K562 (cell line): ENCODE results near the gene OSBP2. TPM values are rescaled to one million over a fixed set of nuclear protein-coding genes. Genes with fewer than 3 reads are reported as not detected.

ENCODE experiments used
- ATAC-seq: fragments of 200-7000 bp; cut with Tn5 transposase; 3 replicates; pipeline ENCODE4 v1.9.1; 2020; ENCODE audit warnings: moderate library complexity
- BruUV-seq: library from RNA; stranded (reverse); fragments of 400-500 nt; replicated peaks from 2 replicates; lab custom pipeline; 2021; lab: Mats Ljungman, UMichigan
- CTCF ChIA-PET: fragments of 300-600 bp; formaldehyde crosslinking; extraction: SDS; loops from one replicate; lab custom pipeline; 2021; ENCODE audit warnings: low intra/inter-chr PET ratio; lab: Yijun Ruan, JAX
- POLR2A ChIA-PET: fragments of 300-600, 350-650 bp; sonication (Branson Sonifier 250); formaldehyde crosslinking; extraction: SDS; loops from one replicate; lab custom pipeline; 2021; ENCODE audit warnings: antibody characterized with exemption, inconsistent platforms; lab: Yijun Ruan, JAX
- DNase-seq, 4 experiments: peaks; one replicate each; pipeline versions ENCODE4 v3.0.0 to v3.0.0-alpha.2; 2011 to 2018; ENCODE audit warnings: low spot score in 3 of 4, mixed read lengths in 3 of 4; ENCODE audit errors: extremely low read depth in 1 of 4
- FAIRE-seq: peaks from 2 replicates; lab custom pipeline; 2011; peaks lifted over from hg19 to GRCh38; lab: Jason Lieb, UNC
- H2AFZ ChIP-seq: 2 replicates; pipeline ENCODE4 v1.6.0; 2011; ENCODE audit warnings: low read depth, low read length, control low read depth, inconsistent platforms
- H3K27ac ChIP-seq: fragments of 200-600 bp; 3 replicates; pipeline ENCODE4 v1.8.0; 2011; ENCODE audit warnings: low read depth, mild to moderate bottlenecking, control low read depth, inconsistent platforms, low read length, moderate library complexity, mixed read lengths; ENCODE audit errors: extremely low read depth
- H3K27me3 ChIP-seq, 2 experiments: fragments of 300-600 bp in 1 of 2; 2 replicates in 1 of 2; 3 replicates in 1 of 2; pipeline versions ENCODE4 v1.6.0 to v1.8.0; 2011; ENCODE audit warnings: inconsistent platforms in 2 of 2, low read length in 2 of 2, mild to moderate bottlenecking in 1 of 2, mixed read lengths in 1 of 2, moderate library complexity in 1 of 2; ENCODE audit not compliant: control insufficient read depth in 2 of 2, insufficient read depth in 2 of 2
- H3K36me3 ChIP-seq: fragments of 300-600 bp; 3 replicates; pipeline ENCODE4 v1.8.0; 2011; ENCODE audit warnings: mild to moderate bottlenecking, low read length, inconsistent platforms; ENCODE audit not compliant: control insufficient read depth, insufficient read depth
- H3K4me1 ChIP-seq, 2 experiments: fragments of 200-600 bp in 1 of 2; replicated peaks in 1 of 2; 2 replicates in 1 of 2; 3 replicates in 1 of 2; pipeline versions ENCODE4 v1.5.1 to v1.8.0; 2011; ENCODE audit warnings: inconsistent platforms in 2 of 2, low read length in 2 of 2, mild to moderate bottlenecking in 1 of 2, mixed read lengths in 1 of 2, moderate library complexity in 1 of 2; ENCODE audit not compliant: control insufficient read depth in 2 of 2, insufficient read depth in 2 of 2
- H3K4me2 ChIP-seq: 2 replicates; pipeline ENCODE4 v1.6.1; 2011; ENCODE audit warnings: low read length, control low read depth, inconsistent platforms, mixed read lengths; ENCODE audit not compliant: insufficient read depth
- H3K4me3 ChIP-seq: fragments of 200-600 bp; sonication (generic), shearing (Covaris generic); 2 replicates; pipeline ENCODE4 v1.5.1; 2016; ENCODE audit warnings: control low read depth, inconsistent platforms
- H3K79me2 ChIP-seq: fragments of 200-600 bp; 3 replicates; pipeline ENCODE4 v1.8.0; 2011; ENCODE audit warnings: low read length, inconsistent platforms; ENCODE audit not compliant: control insufficient read depth, insufficient read depth
- H3K9ac ChIP-seq, 2 experiments: 2 replicates each; pipeline versions ENCODE4 v1.6.0 to v1.6.1; 2011; ENCODE audit warnings: low read depth in 2 of 2, low read length in 2 of 2, control low read depth in 1 of 2, inconsistent platforms in 1 of 2, mild to moderate bottlenecking in 1 of 2, mixed read lengths in 1 of 2; ENCODE audit not compliant: insufficient read depth in 1 of 2
- H3K9me1 ChIP-seq: one replicate; pipeline ENCODE4 v1.6.0; 2011; ENCODE audit warnings: inconsistent platforms, mild to moderate bottlenecking, low read length, moderate library complexity; ENCODE audit not compliant: control insufficient read depth, insufficient read depth
- H3K9me3 ChIP-seq: replicated peaks from 2 replicates; pipeline ENCODE4 v1.5.1; 2011; ENCODE audit warnings: low read depth, low read length, inconsistent platforms; ENCODE audit not compliant: control insufficient read depth, insufficient read depth
- H4K20me1 ChIP-seq: replicated peaks from 2 replicates; pipeline ENCODE4 v1.6.1; 2011; ENCODE audit warnings: low read length, inconsistent platforms, mixed read lengths; ENCODE audit not compliant: control insufficient read depth, insufficient read depth
- ARID2 ChIP-seq: fragments of 450-650 bp; IDR thresholded peaks from 2 replicates; pipeline ENCODE4 v1.6.1; 2017; ENCODE audit warnings: antibody characterized with exemption, mild to moderate bottlenecking
- CBFA2T2 ChIP-seq: fragments of 450-650 bp; conservative IDR thresholded peaks from 2 replicates; pipeline ENCODE4 v1.6.1; 2017; ENCODE audit warnings: mild to moderate bottlenecking
- CBFA2T3 ChIP-seq: fragments of 450-650 bp; IDR thresholded peaks from 2 replicates; pipeline ENCODE4 v1.6.1; 2017
- HMG20A ChIP-seq: fragments of 450-650 bp; formaldehyde crosslinking; conservative IDR thresholded peaks from 2 replicates; pipeline ENCODE4 v1.4.0; 2020; ENCODE audit warnings: mild to moderate bottlenecking, mixed read lengths
- KDM1A ChIP-seq, 2 experiments: fragments of 450-650 bp; IDR thresholded peaks; 2 replicates each; pipeline ENCODE4 v1.6.1; 2016; ENCODE audit warnings: mild to moderate bottlenecking in 2 of 2
- NR1H2 ChIP-seq: sonication (generic); formaldehyde crosslinking; IDR thresholded peaks from 2 replicates; pipeline ENCODE4 v1.4.0; 2020; ENCODE audit warnings: mild to moderate bottlenecking, missing genetic modification reagents
- RCOR1 ChIP-seq, 2 experiments: IDR thresholded peaks; 2 replicates each; pipeline ENCODE4 v1.6.1; 2012; ENCODE audit warnings: low read depth in 2 of 2, low read length in 2 of 2, borderline replicate concordance in 1 of 2, improper control_type of control experiment in 1 of 2
- RFX5 ChIP-seq: IDR thresholded peaks from 2 replicates; pipeline ENCODE4 v1.6.1; 2011; ENCODE audit warnings: low read depth, mild to moderate bottlenecking, improper control_type of control experiment, low read length
- RFX7 ChIP-seq: fragments of 250-450 bp; sonication (Bioruptor Pico); IDR thresholded peaks from 2 replicates; pipeline ENCODE4 v1.5.1; 2021; ENCODE audit warnings: mild to moderate bottlenecking
- SRSF3 ChIP-seq: fragments of 200-400 bp; formaldehyde crosslinking; IDR thresholded peaks from 2 replicates; pipeline ENCODE4 v1.6.1; 2016; ENCODE audit warnings: mild to moderate bottlenecking, low read length, moderate library complexity; ENCODE audit not compliant: insufficient read depth
- TAL1 ChIP-seq: fragments of 450-650 bp; IDR thresholded peaks from 2 replicates; pipeline ENCODE4 v1.6.1; 2016; ENCODE audit warnings: mild to moderate bottlenecking
- TCF3 ChIP-seq: sonication (generic); formaldehyde crosslinking; IDR thresholded peaks from 2 replicates; pipeline ENCODE4 v1.4.0; 2020; ENCODE audit warnings: mild to moderate bottlenecking, missing genetic modification reagents
- ZBTB7A ChIP-seq: IDR thresholded peaks from 2 replicates; pipeline ENCODE4 v1.6.1; 2011; ENCODE audit warnings: low read depth, mild to moderate bottlenecking, low read length, moderate library complexity, borderline replicate concordance; ENCODE audit not compliant: control insufficient read depth
- ZNF507 ChIP-seq: conservative IDR thresholded peaks from 2 replicates; pipeline ENCODE4 v1.6.1; 2017; ENCODE audit warnings: missing genetic modification characterization, missing compliant biosample characterization
- ZNF583 ChIP-seq: fragments of 250-450 bp; sonication (Bioruptor Pico); IDR thresholded peaks from 2 replicates; pipeline ENCODE4 v1.4.0; 2020
- WGBS: fragments of 100-300 bp; shearing (Covaris generic); methylation state at CpG from one replicate; pipeline ENCODE4 v1.1.6; 2016; ENCODE audit warnings: low coverage, mixed read lengths; ENCODE audit not compliant: insufficient coverage; ENCODE audit errors: missing lambda C conversion rate; 5-methylcytosine and 5-hydroxymethylcytosine counted together
- in situ Hi-C: fragments of 300-500 bp; cut with MboI; formaldehyde crosslinking; loops from 4 replicates; pipeline ENCODE4 v1.15.0; 2018; ENCODE audit warnings: inconsistent platforms, mixed read lengths
- intact Hi-C: fragments of 100-400 bp; cut with micrococcal nuclease; formaldehyde crosslinking; loops from 2 replicates; pipeline ENCODE4 v1.14.2; 2022
- polyA plus RNA-seq, 8 experiments: library from polyadenylated mRNA; depleted of rRNA in 4 of 8; stranded (reverse) in 5 of 8; unstranded in 3 of 8; fragments of >200 nt; fragmentation: Nextera tagmentation in 2 of 8; fragmentation: Illumina TruSeq in 1 of 8; extraction: Ambion mirVana in 2 of 8; extraction: Trizol in 1 of 8; gene quantifications; 2 replicates each; pipeline versions ENCODE4 v1.2.1 to v1.2.3, GENCODE V29; 2011 to 2014; ENCODE audit warnings: inconsistent platforms in 1 of 8, missing spikeins in 1 of 8
- total RNA-seq, 7 experiments: library from RNA; depleted of rRNA in 6 of 7; stranded (reverse); fragments of >200 nt in 6 of 7; fragmentation: Illumina TruSeq in 2 of 7; extraction: Trizol in 2 of 7; gene quantifications; 2 replicates each; pipeline versions ENCODE4 v1.2.1 to v1.2.3, GENCODE V29; 2011 to 2021; ENCODE audit warnings: low replicate concordance in 1 of 7
- TF ChIP-seq, protein P1 (sequence below): sonication (generic); formaldehyde crosslinking; IDR thresholded peaks from 2 replicates; pipeline ENCODE4 v1.8.0; 2022; ENCODE audit warnings: mild to moderate bottlenecking, missing genetic modification reagents
- TF ChIP-seq, protein P2 (sequence below): fragments of 450-650 bp; IDR thresholded peaks from 2 replicates; pipeline ENCODE4 v1.6.1; 2016
- TF ChIP-seq, protein P3 (sequence below): fragments of 450-650 bp; formaldehyde crosslinking; IDR thresholded peaks from 2 replicates; pipeline ENCODE4 v1.4.0; 2020; ENCODE audit warnings: mild to moderate bottlenecking, moderate library complexity

The OSBP2 gene
- total and polyA plus RNA-seq, 9 of the 15 experiments (the other 6 are each of a cell fraction or from before 2014, with no cell fraction given), result 0.52 to 29.5 (median 21.6) TPM

DNA sequence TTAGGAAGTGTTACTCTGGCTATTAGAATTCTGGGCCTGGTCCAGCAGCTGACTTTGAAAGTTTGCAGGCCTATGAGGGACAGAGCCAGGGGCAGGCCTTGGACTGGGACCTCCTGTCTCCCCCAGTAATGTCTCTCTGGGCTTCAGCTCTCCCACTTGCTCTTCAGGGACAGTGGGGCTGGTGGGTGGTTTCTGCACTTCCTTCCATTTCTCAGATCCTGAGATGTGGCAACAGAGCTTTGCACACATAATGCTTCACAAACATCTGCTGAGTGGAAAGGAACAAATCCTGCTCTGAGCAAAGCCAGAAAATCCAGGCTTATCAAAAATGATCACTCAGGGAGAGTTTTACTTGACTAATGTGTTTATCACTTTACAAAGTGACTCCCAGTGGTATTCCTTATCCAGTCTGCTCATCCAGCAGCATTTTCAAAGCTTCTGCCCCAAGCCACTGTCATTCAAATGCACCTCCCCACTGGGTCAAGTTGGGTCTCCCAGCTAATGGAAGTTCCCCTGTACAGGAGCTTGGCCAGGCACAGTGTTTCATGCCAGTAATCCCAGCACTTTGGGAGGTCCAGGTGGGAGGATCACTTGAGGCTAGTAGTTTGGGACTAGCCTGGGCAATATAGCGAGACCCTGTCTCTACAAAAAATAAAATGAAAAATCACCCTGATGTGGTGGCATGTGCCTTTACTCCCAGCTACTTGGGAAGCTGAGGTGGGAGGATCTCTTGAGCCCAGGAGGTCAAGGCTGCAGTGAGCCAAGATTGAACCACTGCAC, 13.5 kb upstream of the OSBP2 start:
- Histone ChIP-seq H3K79me2 (no peaks in the 10 kb centered on the region), H3K4me3 (no peak overlapping the region), H3K27me3 (no peaks in the 10 kb centered on the region; a peak in 1 of 5 replicates), H3K36me3 (no peaks in the 10 kb centered on the region), H4K20me1 (no peaks in the 10 kb centered on the region), H3K4me1 (peaks cover 0 to 2% of the 10 kb centered on the region in 2 experiments; a peak in 3 of 5 replicates), H3K9me1 (no peaks in the 10 kb centered on the region), H3K9me3 (no peaks in the 10 kb centered on the region), H2AFZ (no peak overlapping the region), H3K4me2 (no peak overlapping the region), H3K9ac (no peak overlapping the region), H3K27ac (no peak overlapping the region)
- CTCF ChIA-PET, result no interaction called here
- in situ Hi-C loops, result no loop called here
- BruUV-seq, result no TSS peak
- TF ChIP-seq CBFA2T3 (peak; percentile 59; the same call in 1 of the 2 replicates), ARID2 (no peak), RFX5 (no peak), HMG20A (no peak), TAL1 (0 out of 2 replicates have a peak, but pooled peaks have one; percentile 19), CBFA2T2 (peak; percentile 39; the same call in 1 of the 2 replicates), ZBTB7A (no peak), RFX7 (CRISPR knock-in tag) (no peak), TCF3 (CRISPR knock-in tag) (peak; percentile 57), NR1H2 (no peak), KDM1A (IDR thresholded peaks at IDR 0.05) (peak; percentile 65 to 75), ZNF583 (CRISPR knock-in tag) (no peak), SRSF3 (no peak), RCOR1 (IDR thresholded peaks at IDR 0.05; ENCODE audit: borderline replicate concordance in 1 of 2, low read depth in 2 of 2, low read length in 2 of 2) (0 out of 4 replicates have a peak, but pooled peaks of 1 of the 2 experiments have one; percentile 38), ZNF507 (tag) (no peak)
- TF ChIP-seq, protein P1, sequence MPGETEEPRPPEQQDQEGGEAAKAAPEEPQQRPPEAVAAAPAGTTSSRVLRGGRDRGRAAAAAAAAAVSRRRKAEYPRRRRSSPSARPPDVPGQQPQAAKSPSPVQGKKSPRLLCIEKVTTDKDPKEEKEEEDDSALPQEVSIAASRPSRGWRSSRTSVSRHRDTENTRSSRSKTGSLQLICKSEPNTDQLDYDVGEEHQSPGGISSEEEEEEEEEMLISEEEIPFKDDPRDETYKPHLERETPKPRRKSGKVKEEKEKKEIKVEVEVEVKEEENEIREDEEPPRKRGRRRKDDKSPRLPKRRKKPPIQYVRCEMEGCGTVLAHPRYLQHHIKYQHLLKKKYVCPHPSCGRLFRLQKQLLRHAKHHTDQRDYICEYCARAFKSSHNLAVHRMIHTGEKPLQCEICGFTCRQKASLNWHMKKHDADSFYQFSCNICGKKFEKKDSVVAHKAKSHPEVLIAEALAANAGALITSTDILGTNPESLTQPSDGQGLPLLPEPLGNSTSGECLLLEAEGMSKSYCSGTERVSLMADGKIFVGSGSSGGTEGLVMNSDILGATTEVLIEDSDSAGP (CRISPR knock-in tag), result no peak
- TF ChIP-seq, protein P2, sequence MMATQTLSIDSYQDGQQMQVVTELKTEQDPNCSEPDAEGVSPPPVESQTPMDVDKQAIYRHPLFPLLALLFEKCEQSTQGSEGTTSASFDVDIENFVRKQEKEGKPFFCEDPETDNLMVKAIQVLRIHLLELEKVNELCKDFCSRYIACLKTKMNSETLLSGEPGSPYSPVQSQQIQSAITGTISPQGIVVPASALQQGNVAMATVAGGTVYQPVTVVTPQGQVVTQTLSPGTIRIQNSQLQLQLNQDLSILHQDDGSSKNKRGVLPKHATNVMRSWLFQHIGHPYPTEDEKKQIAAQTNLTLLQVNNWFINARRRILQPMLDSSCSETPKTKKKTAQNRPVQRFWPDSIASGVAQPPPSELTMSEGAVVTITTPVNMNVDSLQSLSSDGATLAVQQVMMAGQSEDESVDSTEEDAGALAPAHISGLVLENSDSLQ, result peak; percentile 34; the same call in 1 of the 2 replicates
- TF ChIP-seq, protein P3, sequence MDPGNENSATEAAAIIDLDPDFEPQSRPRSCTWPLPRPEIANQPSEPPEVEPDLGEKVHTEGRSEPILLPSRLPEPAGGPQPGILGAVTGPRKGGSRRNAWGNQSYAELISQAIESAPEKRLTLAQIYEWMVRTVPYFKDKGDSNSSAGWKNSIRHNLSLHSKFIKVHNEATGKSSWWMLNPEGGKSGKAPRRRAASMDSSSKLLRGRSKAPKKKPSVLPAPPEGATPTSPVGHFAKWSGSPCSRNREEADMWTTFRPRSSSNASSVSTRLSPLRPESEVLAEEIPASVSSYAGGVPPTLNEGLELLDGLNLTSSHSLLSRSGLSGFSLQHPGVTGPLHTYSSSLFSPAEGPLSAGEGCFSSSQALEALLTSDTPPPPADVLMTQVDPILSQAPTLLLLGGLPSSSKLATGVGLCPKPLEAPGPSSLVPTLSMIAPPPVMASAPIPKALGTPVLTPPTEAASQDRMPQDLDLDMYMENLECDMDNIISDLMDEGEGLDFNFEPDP (CRISPR knock-in tag), result no peak
- WGBS, result 82% methylated on average over 1 of the region's 1 CpG
- FAIRE-seq (no peak), DNase-seq (no peak), ATAC-seq (no peak)
- POLR2A ChIA-PET, result interaction anchor here (0.6 kb wide), 1 partner anchor 98 kb away, joined by 3 read pairs; no protein-coding TSS in a partner anchor
- intact Hi-C loops, result no loop called here
